Stimulated activated CD4-positive, alpha-beta T cell treated with anti-CD3 and anti-CD28 coated beads, Interleukin-15, amount 100 ng/mL, for 1 hour (primary cell): ENCODE data around the gene GOLPH3.
"Not testable (repeated sequence)": the region's sequence is repeated elsewhere in the genome, so short reads cannot be mapped to it uniquely, and the experiment has no call there.

Source experiments
- DNase-seq, 2 donors: peaks; one replicate each; pipeline ENCODE4 v3.0.0-alpha.2; 2020; ENCODE audit warnings: low read depth in 1 of 2, low spot score in 1 of 2

Gene GOLPH3

GRCh38 chr5:32100691-32101302, 73.3 kb downstream of the GOLPH3 start:
- DNase-seq: no peak

GRCh38 chr5:32100230-32100629, 73.9 kb downstream of the GOLPH3 start:
- no peak for DNase-seq

- no peak for DNase-seq
These were observed 74.6 kb downstream of the GOLPH3 start for GRCh38 chr5:32099486-32100035.

GRCh38 chr5:32098890-32099310, 75.2 kb downstream of the GOLPH3 start:
- no peak for DNase-seq

- no peak for DNase-seq
These were observed 75.8 kb downstream of the GOLPH3 start for GRCh38 chr5:32098291-32098690.

- DNase-seq: no peak
These were observed 77.1 kb downstream of the GOLPH3 start for GRCh38 chr5:32096891-32097595.

- DNase-seq: no peak
These were observed 78.9 kb downstream of the GOLPH3 start for GRCh38 chr5:32095261-32095671.

GRCh38 chr5:32094691-32095090, 79.4 kb downstream of the GOLPH3 start:
- DNase-seq: no peak

GRCh38 chr5:32092938-32093812, 80.9 kb downstream of the GOLPH3 start:
- DNase-seq: no peak

- DNase-seq: no peak
These were observed 83.4 kb downstream of the GOLPH3 start for GRCh38 chr5:32090755-32091128.

GRCh38 chr5:32090026-32090754, 83.9 kb downstream of the GOLPH3 start:
- DNase-seq: no peak

- no peak for DNase-seq
These were observed 84.7 kb downstream of the GOLPH3 start for GRCh38 chr5:32089146-32090000.

GRCh38 chr5:32088214-32088613, 85.9 kb downstream of the GOLPH3 start:
- DNase-seq: no peak

GRCh38 chr5:32087086-32088082, 86.7 kb downstream of the GOLPH3 start:
- no peak for DNase-seq

GRCh38 chr5:32083981-32084430, 90.1 kb downstream of the GOLPH3 start:
- no peak for DNase-seq

- DNase-seq: no peak
These were observed 91.4 kb downstream of the GOLPH3 start for GRCh38 chr5:32082701-32083100.

- DNase-seq: not testable (repeated sequence)
These were observed 93.6 kb downstream of the GOLPH3 start for GRCh38 chr5:32080565-32080964.

GRCh38 chr5:32078855-32079254, 95.3 kb downstream of the GOLPH3 start:
- not testable (repeated sequence) for DNase-seq
